ENCODE results near the gene FRAS1. TPM values are rescaled to one million over a fixed set of nuclear protein-coding genes. Genes with fewer than 3 reads are reported as not detected.

The FRAS1 gene
- total and polyA plus RNA-seq, 2 of the 8 experiments (the other 6 are each of a cell fraction or from before 2014, with no cell fraction given), result 38.5 to 109 TPM

DNA sequence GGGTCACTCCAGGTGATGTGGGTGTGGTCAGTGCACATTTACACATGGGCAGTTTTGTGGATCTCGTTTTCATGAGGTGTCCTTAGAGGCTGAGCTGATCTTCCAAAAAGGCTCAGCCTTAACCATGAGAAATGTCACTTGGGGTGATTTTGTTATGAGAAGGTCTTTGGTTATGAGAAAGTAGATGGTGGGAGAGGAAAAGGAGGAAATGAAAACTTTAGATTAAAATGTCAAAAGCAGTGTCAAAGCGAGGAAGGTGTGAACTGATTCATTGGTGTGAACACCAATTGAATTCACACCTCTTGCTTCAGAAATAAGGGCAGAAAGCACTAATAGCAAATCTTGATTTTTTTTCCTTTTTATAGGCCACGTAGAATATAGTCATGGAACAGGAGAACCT lies 394.3 kb downstream of the FRAS1 start:
- no peaks in the 10 kb centered on the region for H3K79me2 ChIP-seq (ENCODE audit: control insufficient read depth in 1 of 2, insufficient read depth in 2 of 2, low read length in 2 of 2)
- no peak overlapping the region for H2BK12ac ChIP-seq (ENCODE audit: low read depth, low read length)
- no peak for TF ChIP-seq PHF8 (conservative IDR thresholded peaks at IDR 0.05; ENCODE audit: low read depth, low read length)
- TF ChIP-seq SIRT6 (IDR thresholded peaks at IDR 0.05; ENCODE audit: low read length), result no peak
- no peak for TF ChIP-seq SIX5 (IDR thresholded peaks at IDR 0.05; ENCODE audit: low read depth, low read length)
- CTCF ChIA-PET (ENCODE audit: partially characterized antibody), result interaction anchor here (0.9 to 1.2 kb wide), 2 partner anchors 13 to 140 kb away, joined by 3 read pairs; no protein-coding TSS in a partner anchor
- H2BK5ac ChIP-seq (ENCODE audit: low read depth, low read length), result no peak overlapping the region
- no peak overlapping the region for H3K4ac ChIP-seq (replicated peaks; ENCODE audit: insufficient read length, low read depth, low read length)
- H3K23ac ChIP-seq (ENCODE audit: insufficient read length), result no peak overlapping the region
- WGBS, 2 experiments (ENCODE audit: extremely low coverage in 1 of 2, insufficient coverage in 1 of 2, insufficient read length in 1 of 2, insufficient replicate concordance in 2 of 2, low coverage in 1 of 2, low lambda C conversion rate in 2 of 2, missing lambda C conversion rate in 1 of 2), result 58% methylated on average over 3 of the region's 3 CpGs; no CpG with 5 or more reads in 1 of the 2 experiments
- H4K20me1 ChIP-seq (replicated peaks in 1 of 2; ENCODE audit: control insufficient read depth in 1 of 2, insufficient read depth in 2 of 2, low read length in 2 of 2), result peaks cover 0 to 2% of the 10 kb centered on the region in 2 experiments
- no peaks in the 10 kb centered on the region for H3K23me2 ChIP-seq (ENCODE audit: low read depth, low read length)
- no peak overlapping the region for H3K27ac ChIP-seq (ENCODE audit: low read depth, low read length)
- no peak for FAIRE-seq
- H2AFZ ChIP-seq (ENCODE audit: low read length), result no peak overlapping the region
- H2BK20ac ChIP-seq (ENCODE audit: low read length), result no peak overlapping the region
- DNase-seq (ENCODE audit: low read depth in 1 of 2, low spot score in 2 of 2), result no peak
- no peaks in the 10 kb centered on the region for H3K9me3 ChIP-seq (ENCODE audit: insufficient read depth in 2 of 2, low read depth in 1 of 2, low read length in 1 of 2)
- no peaks in the 10 kb centered on the region for H3K4me1 ChIP-seq (replicated peaks in 1 of 4; ENCODE audit: control insufficient read depth in 3 of 4, insufficient read depth in 4 of 4, low read length in 3 of 4)
- no peaks in the 10 kb centered on the region for H3K79me1 ChIP-seq (ENCODE audit: low read depth, low read length)
- no peak overlapping the region for H2AK5ac ChIP-seq (ENCODE audit: low read depth, low read length)
- H4K8ac ChIP-seq (ENCODE audit: extremely low read depth, insufficient read depth, low read length), result no peak overlapping the region
- H3K4me2 ChIP-seq (ENCODE audit: insufficient read depth in 1 of 2, low read depth in 2 of 2, low read length in 2 of 2), result no peak overlapping the region
- H3K14ac ChIP-seq (ENCODE audit: insufficient read length), result no peak overlapping the region
- POLR2A ChIA-PET (ENCODE audit: partially characterized antibody), result no interaction called here
- H2BK120ac ChIP-seq (replicated peaks; ENCODE audit: low read depth, low read length), result no peak overlapping the region
- H3K36me3 ChIP-seq (ENCODE audit: control insufficient read depth in 2 of 4, insufficient read depth in 4 of 4, low read length in 3 of 4), result peaks cover 25 to 84% (median 66%) of the 10 kb centered on the region in 4 experiments
- no peak overlapping the region for H4K91ac ChIP-seq (replicated peaks; ENCODE audit: insufficient read length, low read length)
- no peak overlapping the region for H4K5ac ChIP-seq (ENCODE audit: insufficient read length, low read depth, low read length)
- no peak overlapping the region for H2BK15ac ChIP-seq (ENCODE audit: low read length)
- no peak overlapping the region for H3K56ac ChIP-seq (replicated peaks; ENCODE audit: insufficient read length, low read depth, low read length)
- H3K27me3 ChIP-seq (replicated peaks in 1 of 4; ENCODE audit: control insufficient read depth in 3 of 4, extremely low read depth in 1 of 4, insufficient read depth in 3 of 4, low read length in 3 of 4), result no peaks in the 10 kb centered on the region
- H3K18ac ChIP-seq (ENCODE audit: extremely low read depth, low read length), result no peak overlapping the region
- H3K4me3 ChIP-seq (ENCODE audit: extremely low read depth in 1 of 4, insufficient read depth in 2 of 4, low read depth in 3 of 4, low read length in 4 of 4), result no peak overlapping the region
- no peak overlapping the region for H3K9ac ChIP-seq (replicated peaks in 1 of 4; ENCODE audit: extremely low read depth in 1 of 4, low read depth in 3 of 4, low read length in 3 of 4)

All from H1 (cell line).